Hematopoietic multipotent progenitor cell (in vitro differentiated cells): Measurements from ENCODE around the gene C10orf90. TPM values are rescaled to one million over a fixed set of nuclear protein-coding genes. Genes with fewer than 3 reads are reported as not detected.
A peak's percentile ranks its signal among the peaks of the same experiment; 100 is the strongest.
"Not testable (repeated sequence)": the region's sequence is repeated elsewhere in the genome, so short reads cannot be mapped to it uniquely, and the experiment has no call there.

ENCODE experiments used
- DNase-seq, 3 donors: peaks; one replicate each; pipeline ENCODE4 v3.0.0-alpha.2; 2011 to 2015; ENCODE audit warnings: low read depth in 2 of 3, low spot score in 2 of 3
- total RNA-seq: library from RNA; depleted of rRNA; stranded (reverse); fragments of >200 nt; gene quantifications from one replicate; pipeline ENCODE4 v1.2.3, GENCODE V29; 2012

C10orf90 gene
- total RNA-seq, 1 donor, result not detected

DNA sequence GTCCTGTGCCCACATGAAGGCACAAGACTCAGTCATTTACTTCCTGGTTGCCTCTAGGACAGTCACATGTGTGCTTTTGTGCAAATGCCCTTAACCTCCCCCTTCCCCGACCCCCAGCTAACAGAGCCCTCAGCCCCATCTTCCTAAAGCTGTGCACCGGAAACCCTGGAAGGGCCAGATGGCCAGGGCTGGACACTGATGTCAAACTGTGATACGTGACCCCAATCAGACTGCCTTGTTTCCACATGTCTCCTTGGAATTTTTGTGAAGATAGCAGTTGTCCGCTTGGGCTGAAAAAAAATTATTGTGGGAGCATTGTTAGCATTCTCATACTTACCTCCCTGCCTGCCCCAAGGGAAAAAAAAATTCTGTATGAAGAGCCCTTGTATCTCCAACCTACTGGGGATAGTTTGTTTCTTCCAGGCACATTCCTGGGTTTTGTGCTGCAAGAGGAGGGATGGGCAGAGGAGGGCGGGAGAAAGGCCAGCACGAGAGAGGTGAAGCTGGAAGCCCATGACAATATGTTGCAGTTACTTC, 265.2 kb downstream of the C10orf90 start:
- DNase-seq, result no peak

DNA sequence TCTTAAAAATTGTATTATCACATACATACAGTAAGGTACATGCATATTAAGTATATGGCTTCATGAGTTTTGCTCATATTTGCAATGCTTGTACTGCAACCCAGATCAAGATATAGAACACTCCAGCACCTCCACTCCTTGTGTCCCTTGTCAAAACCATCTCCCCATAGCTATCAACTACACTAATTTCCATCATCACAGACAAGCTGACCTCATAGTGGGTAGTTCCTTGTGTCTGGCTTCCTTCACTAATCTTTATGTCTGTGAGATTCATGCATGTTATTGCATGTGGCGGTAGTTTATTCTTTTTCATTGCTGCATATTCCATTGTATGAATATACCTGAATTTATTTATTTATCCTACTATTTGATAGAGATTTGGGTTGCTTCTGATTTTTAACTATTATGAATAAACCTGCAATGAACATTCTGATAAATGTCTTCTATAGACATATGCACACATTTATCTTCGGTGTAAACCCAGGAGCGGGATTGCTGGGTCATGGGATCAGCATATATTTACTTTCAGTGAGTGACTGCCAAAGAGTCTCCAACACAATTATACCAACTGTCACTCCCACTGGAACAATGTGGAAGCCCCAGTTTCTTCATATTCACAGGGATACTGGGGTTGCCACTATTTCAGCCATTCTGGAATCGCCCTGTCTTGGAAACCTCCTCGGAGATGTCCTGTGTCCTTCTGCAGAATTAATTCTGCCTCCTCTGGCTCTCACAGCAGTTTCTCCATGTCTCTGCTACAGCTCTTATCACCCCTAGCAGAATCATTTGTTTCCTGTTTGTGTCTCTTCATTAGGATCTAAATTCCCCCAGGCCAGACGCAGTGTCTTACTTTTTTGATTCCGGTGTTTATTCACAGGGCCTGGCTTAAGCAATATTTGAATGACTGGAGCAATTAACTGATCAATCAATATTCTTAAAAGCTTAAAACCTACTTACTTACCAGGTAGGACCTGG, 267.5 kb downstream of the C10orf90 start:
- peak in 1 of 3 donors; percentile 9 for DNase-seq

DNA sequence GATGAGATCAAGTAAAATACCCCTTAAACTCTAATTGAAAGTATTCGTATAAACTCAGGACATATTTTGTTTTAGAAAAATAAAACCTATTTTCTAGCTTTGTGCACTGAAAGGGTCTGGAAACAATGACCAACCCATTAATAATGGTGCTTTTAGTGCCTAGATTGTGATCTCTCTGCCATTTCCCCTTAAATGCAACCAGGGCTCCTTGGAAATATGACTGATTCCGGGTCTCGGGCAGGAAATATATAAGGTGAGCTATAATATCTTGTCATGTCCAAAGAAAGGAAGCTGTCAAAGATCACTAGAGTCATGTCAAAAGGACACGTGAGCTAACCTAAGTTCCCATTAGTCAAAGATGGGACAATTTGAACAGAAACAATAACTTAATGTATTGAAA, 269.9 kb downstream of the C10orf90 start:
- DNase-seq, result no peak

DNA sequence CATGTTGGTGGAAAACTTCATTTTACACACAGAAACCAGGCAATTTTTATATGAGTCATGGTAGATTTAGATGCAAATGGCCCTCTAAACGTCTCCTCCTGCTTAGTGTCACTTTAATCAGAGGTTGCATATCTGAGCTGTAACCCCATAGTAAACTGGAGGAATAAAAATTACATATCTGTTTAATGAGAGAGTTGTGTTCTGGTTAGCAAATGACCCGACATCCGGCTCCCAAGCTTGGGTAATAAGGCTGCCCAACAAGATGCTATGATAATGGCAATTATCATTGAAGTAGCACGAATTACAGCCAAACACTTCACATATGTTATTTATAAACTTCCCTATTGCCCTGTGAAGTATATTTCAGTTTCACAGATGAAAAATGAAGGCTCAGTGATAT, 271.6 kb downstream of the C10orf90 start:
- no peak for DNase-seq

DNA sequence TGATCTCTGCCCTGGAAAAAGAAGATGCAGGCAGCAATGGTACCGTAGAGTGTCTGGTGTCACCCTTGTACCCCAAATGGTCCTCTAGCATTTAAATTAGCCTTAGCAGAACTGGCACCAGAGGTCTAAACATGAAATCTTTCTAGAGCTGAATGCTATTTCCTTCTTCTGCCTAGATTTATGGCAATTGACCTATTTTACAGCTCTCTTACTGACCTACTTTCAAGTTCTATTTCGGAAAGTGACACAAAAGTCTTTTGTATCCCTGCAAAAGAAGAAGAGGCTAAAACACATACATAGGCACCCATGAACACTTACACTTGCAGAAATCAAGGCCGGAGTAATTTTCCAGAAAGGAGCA, 272.1 kb downstream of the C10orf90 start:
- DNase-seq, result no peak

DNA sequence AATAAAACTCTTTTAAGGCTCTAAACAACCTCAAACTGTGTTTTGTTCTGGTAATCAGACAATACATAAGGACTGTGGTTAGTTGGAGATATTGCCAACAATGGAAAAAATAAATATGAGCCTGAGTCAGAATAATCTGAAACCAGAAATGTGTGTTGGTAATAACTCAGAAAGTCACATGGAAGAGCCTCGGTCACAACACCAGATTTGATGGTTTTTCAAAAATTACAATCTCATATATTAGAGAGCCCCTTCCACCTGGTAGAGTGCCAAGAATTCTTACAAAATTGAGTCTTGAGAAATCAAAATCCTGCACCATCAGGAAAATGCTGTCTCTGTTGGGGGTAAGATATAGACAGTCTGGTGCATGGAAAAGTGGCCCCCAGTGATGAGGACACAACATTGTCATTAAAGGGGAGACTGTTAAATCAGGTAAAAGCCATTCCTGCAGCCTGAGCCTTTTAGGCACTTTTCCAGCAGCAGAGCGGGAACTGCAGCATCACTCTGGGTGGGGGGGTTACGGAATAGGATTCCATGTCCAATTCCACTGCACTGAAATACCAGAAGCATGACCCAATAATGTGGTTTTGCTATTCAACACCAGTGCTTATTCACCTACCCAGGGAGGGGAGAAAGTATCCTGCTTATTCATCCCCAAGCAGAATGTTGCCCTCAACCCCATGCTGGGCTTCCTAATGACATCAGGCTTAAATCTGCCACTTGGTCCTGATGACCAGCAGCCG, 272.7 kb downstream of the C10orf90 start:
- no peak for DNase-seq

DNA sequence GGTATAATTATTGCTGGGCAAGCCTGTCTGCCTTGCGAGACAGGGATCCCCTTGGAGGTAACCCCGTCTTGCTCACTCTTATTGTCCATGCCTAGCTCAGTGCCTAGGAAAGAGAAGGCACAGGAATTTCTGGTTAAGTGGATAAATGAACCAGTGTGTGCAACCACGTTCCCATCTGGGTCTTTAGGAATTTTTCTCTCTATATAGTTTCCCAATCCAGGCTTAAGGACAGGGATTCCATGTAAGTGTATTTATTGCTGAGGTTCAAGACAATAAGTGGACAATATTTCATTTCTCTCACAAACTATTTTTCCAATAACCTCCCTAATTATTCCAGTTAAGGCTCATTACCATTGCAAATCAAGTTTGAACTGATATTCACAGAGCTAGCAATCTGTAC, 273.3 kb downstream of the C10orf90 start:
- no peak for DNase-seq

DNA sequence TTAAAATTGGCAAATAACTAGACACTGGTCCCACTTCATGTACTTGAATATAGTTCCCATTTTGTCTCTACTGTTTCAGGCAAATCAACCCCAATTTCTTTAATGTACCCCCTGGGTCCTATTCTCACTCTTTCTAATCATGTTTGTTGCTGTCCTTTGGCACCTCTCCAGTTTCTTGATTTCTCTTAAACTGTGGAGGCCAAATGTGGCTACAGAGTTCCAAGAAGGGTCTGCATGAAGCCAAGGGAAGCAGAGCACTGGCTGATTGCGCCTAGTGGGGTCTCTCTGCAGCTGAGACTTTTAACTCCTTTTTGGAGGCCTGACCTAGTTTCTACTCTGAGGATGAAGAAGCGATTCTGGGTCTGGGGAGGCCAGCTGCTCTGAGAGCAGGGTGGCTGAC, 275.5 kb downstream of the C10orf90 start:
- no peak for DNase-seq

DNA sequence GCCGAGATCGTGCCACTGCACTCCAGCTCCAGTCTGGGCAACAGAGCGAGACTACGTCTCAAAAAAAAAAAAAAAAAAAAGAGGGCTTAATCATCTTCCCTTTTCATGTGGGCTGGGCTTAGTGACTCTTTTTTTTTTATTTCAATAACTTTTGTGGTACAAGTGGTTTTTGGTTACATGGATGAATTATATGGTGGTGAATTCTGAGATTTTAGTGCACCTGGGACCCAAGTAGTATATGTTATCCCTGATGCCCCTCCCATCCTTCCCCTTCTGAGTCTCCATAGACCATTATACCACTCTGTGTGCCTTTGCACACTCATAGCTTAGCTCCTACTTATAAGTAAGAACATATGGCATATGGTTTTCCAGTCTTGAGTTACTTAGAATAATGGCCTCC, 277.4 kb downstream of the C10orf90 start:
- DNase-seq, result no peak

DNA sequence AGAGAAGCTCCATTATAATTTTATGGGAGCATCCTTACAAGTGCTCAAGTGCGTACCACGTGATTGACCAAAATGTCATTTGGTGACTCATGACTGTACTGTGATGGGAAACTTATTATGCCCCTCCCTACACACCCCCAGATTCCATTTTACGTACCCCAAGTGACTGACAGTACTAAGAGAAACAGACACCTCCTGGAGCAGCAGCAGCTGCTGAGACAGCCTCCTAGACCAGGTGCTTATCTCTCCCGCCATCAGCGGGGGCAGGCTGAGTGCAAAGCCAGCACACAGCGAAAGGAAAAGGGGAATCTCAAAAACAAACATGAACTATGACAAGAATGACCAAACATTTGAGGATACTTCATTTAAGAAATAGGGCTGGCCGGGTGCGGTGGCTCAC, 278.0 kb downstream of the C10orf90 start:
- no peak for DNase-seq

DNA sequence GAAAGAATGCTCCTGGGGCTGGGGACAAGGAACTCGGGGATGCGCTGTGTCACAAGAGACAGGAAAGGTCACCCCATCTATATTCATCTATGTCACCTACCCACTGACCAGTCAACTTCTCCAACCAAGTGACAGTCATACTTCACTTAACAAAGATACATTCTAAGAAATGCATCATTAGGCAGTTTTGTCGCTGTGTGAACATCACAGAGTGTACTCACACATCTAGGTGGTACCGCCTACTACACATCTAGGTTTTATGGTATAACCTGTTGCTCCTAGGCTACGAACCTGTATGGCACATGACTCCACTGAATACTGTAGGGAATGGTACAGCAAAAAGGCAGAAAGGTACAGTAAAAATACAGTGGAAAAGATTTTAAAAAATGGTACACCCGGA, 278.4 kb downstream of the C10orf90 start:
- DNase-seq, result no peak

DNA sequence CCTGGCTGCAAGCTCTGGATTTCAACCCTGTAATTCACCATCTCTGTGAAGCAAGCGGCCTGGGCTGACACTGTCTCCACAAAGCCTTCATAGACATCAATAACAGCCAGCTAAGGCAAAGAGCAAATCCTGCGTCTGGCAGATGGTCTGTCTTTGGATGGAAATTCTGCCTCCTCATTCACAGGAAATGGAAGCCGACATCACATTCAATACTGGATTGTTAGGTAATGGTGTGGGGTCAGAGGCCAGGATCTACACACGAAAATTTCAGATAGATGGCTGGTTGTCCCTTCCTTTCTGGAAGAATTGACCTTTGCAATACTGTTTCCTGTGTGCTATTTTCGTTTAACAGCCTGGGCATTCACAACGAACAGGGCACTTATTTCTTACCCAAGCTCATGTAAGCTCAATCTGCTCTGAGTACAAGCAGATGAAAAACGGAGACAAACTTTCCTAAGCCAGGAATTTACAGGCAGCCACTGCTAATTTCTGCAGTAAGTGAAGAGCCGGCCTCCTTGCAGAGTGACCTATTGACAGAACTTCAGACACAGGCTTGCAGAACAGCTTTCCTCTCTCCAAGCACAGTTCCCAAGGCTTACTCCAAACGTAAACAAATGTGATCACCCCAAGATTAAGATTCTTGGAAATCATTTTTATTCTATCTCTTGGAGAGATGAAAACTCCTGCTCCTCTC, 279.2 kb downstream of the C10orf90 start:
- no peak for DNase-seq

DNA sequence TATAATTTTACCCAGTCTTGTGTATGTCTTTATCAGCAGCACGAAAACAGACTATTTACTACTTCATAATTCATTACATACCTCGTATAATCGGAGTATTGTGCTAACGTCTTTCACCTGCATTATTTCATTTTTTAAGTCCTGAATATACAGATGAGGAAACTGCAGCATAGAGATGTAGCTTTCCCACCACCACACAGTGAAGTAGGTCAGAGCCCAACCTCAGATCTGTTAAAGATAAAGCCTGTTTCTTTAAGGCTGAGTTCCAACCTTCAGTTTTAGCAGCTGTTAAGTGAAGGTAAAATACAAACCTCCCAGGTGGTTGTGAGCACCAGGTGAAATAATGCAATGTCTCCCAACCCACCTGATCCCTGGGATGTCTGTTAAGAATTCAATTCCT, 280.2 kb downstream of the C10orf90 start:
- DNase-seq, result no peak

DNA sequence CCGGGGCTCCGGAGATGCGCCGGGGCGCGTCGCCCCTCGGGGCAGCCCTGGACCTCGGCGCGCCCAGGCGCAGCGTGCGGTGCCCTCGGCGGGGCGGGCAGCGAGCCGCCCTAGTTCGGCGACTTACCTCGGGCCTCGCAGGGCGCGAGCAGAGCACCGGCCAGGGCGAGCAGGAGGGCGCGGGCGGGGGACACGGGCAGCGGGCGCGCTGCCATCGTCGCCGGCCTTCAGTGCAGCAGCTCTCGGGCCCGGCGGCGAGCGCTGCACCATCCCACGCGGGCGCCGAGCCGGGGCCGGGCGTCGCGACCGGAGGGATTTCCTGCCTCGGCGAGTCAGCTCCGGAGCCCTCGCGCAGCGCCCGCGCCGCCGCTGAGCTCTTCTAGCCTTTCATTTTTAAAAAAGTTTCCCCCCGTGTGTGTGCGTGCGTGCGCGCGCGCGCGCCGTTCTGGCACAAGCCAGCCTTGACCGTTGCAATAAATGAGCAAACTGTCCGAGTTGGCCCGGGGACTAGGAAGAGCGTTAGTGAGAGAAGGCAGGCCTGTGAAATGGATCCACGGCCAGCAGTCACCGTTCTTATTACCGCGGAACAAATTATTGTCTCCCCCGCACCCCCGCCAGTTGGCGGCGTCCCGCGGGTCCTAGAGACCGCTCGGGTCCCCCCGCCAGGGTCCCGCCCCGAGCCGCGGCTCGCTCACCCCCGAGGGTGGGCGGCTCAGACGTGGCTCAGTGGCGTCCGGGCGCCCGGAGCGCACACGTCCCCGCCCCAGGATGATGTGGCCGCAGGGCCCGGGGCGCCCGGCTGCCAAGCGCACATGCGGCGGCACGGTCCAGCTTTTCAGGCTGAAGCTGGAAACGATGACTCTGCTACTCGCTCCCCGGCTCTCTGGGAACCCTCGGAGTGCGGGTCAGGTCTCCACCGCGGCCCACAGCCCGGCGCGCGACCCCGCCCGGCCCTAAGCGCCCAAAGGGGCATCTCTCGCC, 282.3 kb downstream of the C10orf90 start, which contains the start of gene ADAM12:
Gene ADAM12, minus strand, starts transcription at position 547 of the 981 bp plus-strand sequence. Its CDS starts 332 bp downstream, at position 215.
- DNase-seq, result peak in 1 of 3 donors; percentile 31

DNA sequence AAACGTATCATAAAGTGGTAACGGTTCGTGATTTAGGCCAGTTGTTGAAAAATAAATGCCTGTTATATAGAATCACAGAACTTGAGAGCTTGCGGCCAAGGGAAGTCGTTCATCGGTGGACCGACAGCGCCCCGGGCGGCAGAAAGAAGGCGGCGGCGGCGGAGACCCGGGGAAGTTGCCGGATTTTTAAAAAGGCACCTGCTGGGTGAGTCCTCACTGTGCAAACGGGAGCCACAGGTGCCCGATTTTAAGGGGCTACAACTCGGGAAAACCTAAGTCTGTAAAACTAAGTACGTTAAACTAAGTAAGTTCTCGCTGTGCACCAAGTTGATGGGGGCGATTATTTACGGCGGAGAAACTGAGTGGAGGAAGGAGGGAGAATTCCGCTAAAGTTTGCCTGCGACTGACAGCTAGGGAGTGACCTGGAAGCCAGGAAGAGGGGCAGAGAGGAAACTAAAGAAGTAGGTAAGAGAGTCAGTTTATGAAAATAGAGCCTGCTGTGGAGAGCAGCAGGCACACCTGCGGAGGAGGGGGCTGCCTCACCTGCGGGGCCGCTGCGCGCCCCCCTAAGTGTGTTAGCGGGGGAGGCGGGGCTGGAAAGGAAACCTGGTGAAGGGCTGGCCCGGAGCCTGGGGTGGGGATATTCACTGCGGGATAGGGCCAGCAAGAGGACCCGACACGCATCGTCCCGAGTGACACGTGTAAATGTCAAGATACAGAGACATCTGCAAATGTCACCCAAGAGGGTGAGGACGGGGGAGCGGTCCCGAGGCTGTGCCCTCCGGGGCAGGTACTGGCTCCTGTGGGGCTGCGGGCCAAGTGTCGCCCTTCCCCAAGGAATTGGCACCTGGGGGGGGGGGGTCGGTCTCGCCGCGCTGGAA, 283.2 kb downstream of the C10orf90 start:
- DNase-seq, result peak in 2 of 3 donors; percentile 36 to 65

DNA sequence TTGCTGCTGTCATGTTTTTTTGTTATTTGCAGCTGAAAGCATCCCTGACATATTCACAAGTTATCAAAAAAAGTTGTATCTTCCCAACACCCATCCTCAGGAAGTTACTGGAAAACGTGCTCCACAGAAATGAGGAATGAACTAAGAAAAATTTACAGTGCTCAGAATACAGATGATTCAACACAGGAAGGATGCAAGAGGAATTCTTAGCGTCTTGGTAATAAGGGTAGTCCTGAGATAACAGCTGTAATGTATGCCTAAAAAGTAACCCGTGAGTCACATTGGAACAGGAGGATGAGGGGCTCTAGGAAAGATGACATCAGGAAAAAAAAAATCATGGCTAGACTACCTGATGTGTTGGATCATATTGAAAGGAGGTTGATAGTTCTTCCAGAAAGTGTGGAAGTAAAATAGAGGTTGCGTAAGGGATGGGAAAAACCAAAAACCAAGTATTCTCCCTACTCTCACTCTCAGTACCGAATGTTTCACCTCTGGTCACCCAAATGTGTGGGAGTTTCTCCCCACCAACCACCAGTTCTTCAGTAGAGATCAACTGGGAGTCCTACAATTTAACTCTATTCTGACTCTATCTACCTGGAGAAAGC, 286.1 kb downstream of the C10orf90 start:
- DNase-seq, result no peak

DNA sequence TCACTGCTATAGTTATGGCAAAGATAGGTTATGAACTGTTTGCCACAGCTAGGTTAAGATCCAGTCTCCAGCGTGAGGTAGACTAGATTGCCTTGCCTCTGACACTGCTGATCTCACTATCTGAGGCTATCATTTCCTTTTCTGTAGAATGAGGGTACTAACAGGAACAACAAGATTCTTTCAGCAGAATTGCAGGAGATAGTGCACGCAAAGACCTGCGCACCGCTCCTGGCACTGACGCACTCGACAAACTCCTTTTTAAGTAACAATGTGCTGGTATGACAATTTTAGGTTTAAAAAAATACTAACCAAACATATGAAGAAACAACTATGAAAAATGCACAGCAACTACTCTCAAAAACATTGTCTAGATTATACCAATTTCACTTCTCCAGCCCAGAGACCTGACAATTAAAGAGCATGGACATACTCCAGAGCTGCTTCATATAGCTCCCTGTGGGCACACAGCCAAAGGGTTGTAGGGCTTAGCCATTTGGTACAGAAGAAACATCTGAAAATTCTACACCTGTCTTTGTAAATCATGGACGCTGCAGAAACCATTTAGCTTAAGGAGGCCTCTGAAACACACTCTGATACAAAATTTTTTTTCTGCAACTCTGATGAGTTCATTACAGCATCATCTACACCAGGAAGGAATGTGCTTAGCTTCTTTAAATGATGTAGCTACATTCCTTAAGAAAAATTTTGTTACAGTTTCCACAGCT, 290.0 kb downstream of the C10orf90 start:
- no peak for DNase-seq

DNA sequence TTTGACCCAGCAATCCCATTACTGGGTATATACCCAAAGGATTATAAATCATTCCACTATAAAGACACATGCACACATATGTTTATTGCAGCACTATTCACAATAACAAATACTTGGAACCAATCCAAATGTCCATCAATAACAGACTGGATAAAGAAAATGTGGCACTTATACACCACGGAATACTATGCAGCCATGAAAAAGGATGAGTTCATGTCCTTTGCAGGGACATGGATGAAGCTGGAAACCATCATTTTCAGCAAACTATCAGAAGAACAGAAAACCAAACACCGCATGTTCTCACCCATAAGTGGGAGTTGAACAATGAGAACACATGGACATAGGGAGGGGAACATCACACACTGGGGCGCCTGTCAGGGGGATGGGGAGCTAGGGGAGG, 291.3 kb downstream of the C10orf90 start:
- not testable (repeated sequence) for DNase-seq
